IPS-15b (cell line): Measurements from ENCODE around the gene IPO11.
"Not testable (repeated sequence)": the region's sequence is repeated elsewhere in the genome, so short reads cannot be mapped to it uniquely, and the experiment has no call there.

ENCODE experiments used
- H3K27me3 ChIP-seq: one replicate; pipeline ENCODE4 v1.6.1; 2013; ENCODE audit warnings: low read length; ENCODE audit not compliant: control insufficient read depth, insufficient read depth
- H3K36me3 ChIP-seq: one replicate; pipeline ENCODE4 v1.6.1; 2013; ENCODE audit warnings: low read length; ENCODE audit not compliant: control insufficient read depth, insufficient read depth
- H3K4me1 ChIP-seq: one replicate; pipeline ENCODE4 v1.6.1; 2013; ENCODE audit warnings: mild to moderate bottlenecking, low read length; ENCODE audit not compliant: control insufficient read depth, insufficient read depth
- H3K4me3 ChIP-seq: one replicate; pipeline ENCODE4 v1.5.1; 2013; ENCODE audit warnings: low read depth, low read length
- H3K9ac ChIP-seq: one replicate; pipeline ENCODE4 v1.6.1; 2013; ENCODE audit warnings: low read depth, mild to moderate bottlenecking, low read length
- H3K9me3 ChIP-seq: one replicate; pipeline ENCODE4 v1.6.1; 2013; ENCODE audit warnings: mild to moderate bottlenecking, low read length; ENCODE audit not compliant: control insufficient read depth, insufficient read depth

The IPO11 gene

DNA sequence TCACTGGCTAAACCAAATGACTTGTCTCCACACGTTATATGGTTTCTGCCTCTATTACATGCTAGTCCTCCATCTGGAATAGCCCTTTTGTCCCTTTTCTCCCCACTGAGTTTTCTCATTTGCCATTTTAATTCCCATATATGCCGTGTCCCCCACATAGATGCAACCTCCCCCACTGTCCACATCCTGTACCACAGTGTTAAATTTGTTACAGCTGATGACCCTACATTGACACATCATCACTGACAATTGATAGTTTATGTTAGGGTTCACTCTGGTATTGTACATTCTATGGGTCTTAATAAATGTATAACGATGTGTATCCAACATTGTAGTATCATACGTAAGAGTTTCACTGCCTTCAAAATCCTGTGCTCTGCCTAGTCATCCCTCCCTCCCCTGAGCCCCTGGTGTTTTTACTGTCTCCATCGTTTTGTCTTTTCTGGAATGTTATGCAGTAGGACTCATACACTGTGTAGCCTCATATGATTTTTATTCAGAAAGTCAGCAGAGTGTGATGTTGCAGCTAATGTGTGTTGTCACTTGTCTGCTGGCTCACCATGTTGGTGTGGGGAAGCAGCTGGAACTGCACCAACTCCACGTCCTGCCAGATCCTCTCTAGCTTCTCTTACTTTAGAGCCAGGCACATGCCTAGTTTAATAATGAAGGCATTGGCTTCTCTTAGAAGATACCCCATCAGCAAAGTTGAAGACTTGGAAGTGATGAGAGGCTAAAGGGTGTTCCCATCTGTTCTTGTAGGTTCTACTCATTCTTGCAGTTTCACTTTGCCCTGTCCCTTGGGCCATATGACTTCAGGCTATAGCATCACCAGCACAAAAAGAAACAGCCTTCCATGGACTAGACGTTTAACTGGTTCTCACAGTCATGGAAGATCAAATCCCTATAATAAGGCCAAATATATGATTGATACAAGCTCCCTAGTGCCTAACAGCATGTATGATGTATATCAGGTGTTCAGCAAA lies 196.3 kb downstream of the IPO11 start:
- no peak overlapping the region for H3K4me3 ChIP-seq
- no peak overlapping the region for H3K9ac ChIP-seq
- no peaks in the 10 kb centered on the region for H3K9me3 ChIP-seq
- no peaks in the 10 kb centered on the region for H3K27me3 ChIP-seq
- peaks cover 2% of the 10 kb centered on the region for H3K4me1 ChIP-seq
- H3K36me3 ChIP-seq, result no peaks in the 10 kb centered on the region

DNA sequence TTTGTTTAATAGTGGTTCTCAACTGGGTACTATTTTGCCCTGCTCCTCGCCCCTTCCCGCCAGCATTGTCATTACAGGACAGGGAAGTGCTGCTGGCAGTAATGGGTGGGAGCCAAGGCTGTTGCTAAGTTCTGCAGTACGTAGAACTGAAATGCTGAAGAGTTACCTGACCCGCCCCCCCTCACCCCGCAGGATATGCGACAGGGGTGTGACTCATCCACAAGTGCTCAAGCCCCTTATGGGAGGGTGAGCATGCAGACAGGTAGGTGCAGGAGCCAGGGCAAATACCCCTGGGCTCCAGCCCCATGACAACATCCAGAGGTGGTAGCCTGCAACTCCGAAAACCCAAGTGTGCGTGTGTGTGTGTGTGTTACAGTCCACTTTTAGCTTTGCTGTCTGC lies 201.8 kb downstream of the IPO11 start:
- H3K9me3 ChIP-seq, result no peaks in the 10 kb centered on the region
- no peaks in the 10 kb centered on the region for H3K36me3 ChIP-seq
- H3K27me3 ChIP-seq, result no peaks in the 10 kb centered on the region
- H3K4me1 ChIP-seq, result peaks cover 2% of the 10 kb centered on the region
- H3K4me3 ChIP-seq, result no peak overlapping the region
- no peak overlapping the region for H3K9ac ChIP-seq

DNA sequence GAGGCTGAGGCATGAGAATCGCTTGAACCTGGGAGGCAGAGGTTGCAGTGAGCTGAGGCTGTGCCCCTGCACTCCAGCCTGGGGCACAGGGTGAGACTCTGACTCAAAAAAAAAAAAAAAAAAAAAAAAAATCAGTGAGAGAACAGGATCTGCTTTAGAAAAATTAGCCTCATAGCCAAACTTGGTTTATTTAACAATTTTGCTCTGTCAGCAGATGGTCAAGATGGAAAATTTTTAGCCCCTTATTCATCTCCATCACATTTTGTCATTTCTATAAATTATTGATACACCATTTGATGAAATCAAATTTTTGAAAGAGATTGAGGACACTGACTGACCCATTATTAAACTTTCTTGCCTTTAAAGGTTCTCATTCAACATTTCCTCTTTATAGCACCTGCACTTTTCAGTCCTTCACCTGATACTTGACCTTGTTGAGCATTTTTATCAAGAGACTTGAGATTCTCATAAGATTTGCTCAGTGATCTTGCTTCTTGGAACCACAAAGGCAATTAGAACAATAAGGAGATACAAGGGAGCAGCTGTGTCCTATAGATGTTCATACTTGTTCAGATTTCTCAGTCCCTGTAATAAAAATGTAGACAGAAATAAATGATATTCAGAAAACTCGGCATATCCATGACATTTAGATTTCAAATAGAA lies 204.2 kb downstream of the IPO11 start:
- H3K27me3 ChIP-seq, result no peaks in the 10 kb centered on the region
- H3K4me1 ChIP-seq, result peaks cover 10% of the 10 kb centered on the region
- H3K9ac ChIP-seq, result no peak overlapping the region
- no peaks in the 10 kb centered on the region for H3K36me3 ChIP-seq
- H3K4me3 ChIP-seq, result no peak overlapping the region
- no peaks in the 10 kb centered on the region for H3K9me3 ChIP-seq

DNA sequence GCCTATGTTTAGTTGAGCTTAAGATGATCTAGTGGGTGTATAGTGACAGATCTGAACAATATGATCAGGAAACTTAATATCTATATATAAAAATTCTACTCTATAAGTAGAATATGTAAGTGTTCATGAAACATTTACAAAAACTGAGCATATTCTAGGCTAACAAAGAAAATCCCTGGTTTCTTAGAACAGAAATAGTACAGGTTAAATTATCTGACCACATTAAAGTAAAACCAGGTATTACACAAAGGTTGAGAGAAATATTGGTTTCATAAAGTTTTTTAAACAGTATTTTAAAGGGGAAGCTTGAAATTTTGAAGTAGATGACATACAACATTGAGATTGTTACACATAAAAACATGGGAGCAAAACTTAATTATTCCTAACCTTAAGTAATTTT lies 205.4 kb downstream of the IPO11 start:
- Histone ChIP-seq H3K9me3 (no peaks in the 10 kb centered on the region), H3K27me3 (no peaks in the 10 kb centered on the region), H3K4me3 (no peak overlapping the region), H3K9ac (no peak overlapping the region), H3K4me1 (peaks cover 19% of the 10 kb centered on the region), H3K36me3 (no peaks in the 10 kb centered on the region)

- no peak overlapping the region for H3K4me3 ChIP-seq
Observed at GRCh38 chr5:62620761-62621160, 208.2 kb downstream of the IPO11 start.

GRCh38 chr5:62621280-62621679 lies 208.7 kb downstream of the IPO11 start:
- Histone ChIP-seq H3K9ac (no peak overlapping the region), H3K27me3 (no peaks in the 10 kb centered on the region), H3K4me3 (no peak overlapping the region), H3K36me3 (no peaks in the 10 kb centered on the region), H3K4me1 (peaks cover 19% of the 10 kb centered on the region), H3K9me3 (no peaks in the 10 kb centered on the region)

More at GRCh38 chr5:62620761-62621160, 208.2 kb downstream of the IPO11 start:
- no peaks in the 10 kb centered on the region for H3K9me3 ChIP-seq
- H3K4me1 ChIP-seq, result peaks cover 17% of the 10 kb centered on the region
- H3K9ac ChIP-seq, result no peak overlapping the region
- H3K36me3 ChIP-seq, result no peaks in the 10 kb centered on the region
- H3K27me3 ChIP-seq, result no peaks in the 10 kb centered on the region

- no peak overlapping the region for H3K9ac ChIP-seq
- no peak overlapping the region for H3K4me3 ChIP-seq
- no peaks in the 10 kb centered on the region for H3K9me3 ChIP-seq
- H3K36me3 ChIP-seq, result no peaks in the 10 kb centered on the region
- no peaks in the 10 kb centered on the region for H3K27me3 ChIP-seq
- H3K4me1 ChIP-seq, result peaks cover 28% of the 10 kb centered on the region
Observed at GRCh38 chr5:62623271-62623670, 210.7 kb downstream of the IPO11 start.

DNA sequence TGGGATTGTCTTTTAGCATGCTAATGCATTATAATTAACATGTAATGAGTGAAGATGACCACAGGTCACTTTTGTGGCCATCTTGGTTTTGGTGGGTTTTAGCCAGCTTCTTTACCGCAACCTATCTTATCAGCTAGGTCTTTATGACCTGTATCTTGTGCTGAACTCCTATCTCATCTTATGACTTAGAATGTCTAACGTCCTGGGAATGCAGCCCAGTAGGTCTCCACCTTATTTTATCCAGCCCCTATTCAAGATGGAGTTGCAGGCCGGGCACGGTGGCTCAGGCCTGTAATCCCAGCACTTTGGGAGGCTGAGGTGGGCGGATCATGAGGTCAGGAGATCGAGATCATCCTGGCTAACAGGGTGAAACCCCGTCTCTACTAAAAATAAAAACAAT lies 211.9 kb downstream of the IPO11 start:
- not testable (repeated sequence) for H3K4me3 ChIP-seq, H3K9me3 ChIP-seq, H3K9ac ChIP-seq, H3K36me3 ChIP-seq, H3K27me3 ChIP-seq
- H3K4me1 ChIP-seq, result peaks cover 28% of the 10 kb centered on the region

DNA sequence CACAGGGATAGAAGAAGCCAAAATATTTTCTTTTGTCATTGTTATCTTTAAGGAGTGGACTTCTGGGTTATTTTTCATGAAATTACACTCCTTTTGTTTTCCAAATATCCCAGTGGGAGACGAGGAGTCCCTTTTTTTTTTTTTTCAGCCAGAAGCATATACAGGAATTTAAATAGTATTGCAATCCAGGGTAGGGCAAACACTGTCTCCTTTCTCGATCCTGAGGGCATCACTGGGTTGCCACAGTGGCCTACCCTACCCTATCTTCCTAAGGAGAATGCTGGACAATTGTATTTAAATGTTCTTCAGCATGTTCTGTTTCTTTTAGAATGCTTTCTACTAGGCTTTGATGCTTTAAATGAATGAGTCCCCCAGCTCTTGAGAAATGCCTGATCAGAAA lies 214.0 kb downstream of the IPO11 start:
- Histone ChIP-seq H3K36me3 (no peaks in the 10 kb centered on the region), H3K27me3 (no peaks in the 10 kb centered on the region), H3K4me3 (no peak overlapping the region), H3K9me3 (no peaks in the 10 kb centered on the region), H3K4me1 (peaks cover 22% of the 10 kb centered on the region), H3K9ac (no peak overlapping the region)

DNA sequence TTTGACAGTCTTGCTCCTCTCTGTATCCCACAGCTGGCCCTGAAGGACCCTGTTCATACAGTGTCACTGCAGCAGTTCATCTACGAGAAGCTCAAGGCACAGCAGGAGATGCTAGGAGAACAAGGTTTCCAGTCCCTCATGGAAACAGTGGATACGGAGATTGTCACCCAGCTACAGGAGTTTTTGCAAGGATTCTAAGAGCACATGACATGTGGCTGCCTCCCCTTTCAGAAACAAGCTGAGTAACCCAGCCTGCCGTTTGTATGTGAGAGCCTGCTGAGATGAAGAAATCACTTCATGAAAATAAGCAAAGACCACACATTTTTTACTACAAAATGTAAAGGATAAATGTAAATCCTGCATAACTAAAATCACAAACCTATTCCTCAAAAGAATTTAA lies 214.6 kb downstream of the IPO11 start:
- Histone ChIP-seq H3K9ac (no peak overlapping the region), H3K4me1 (peaks cover 16% of the 10 kb centered on the region), H3K9me3 (no peaks in the 10 kb centered on the region), H3K4me3 (no peak overlapping the region), H3K27me3 (no peaks in the 10 kb centered on the region), H3K36me3 (no peaks in the 10 kb centered on the region)

DNA sequence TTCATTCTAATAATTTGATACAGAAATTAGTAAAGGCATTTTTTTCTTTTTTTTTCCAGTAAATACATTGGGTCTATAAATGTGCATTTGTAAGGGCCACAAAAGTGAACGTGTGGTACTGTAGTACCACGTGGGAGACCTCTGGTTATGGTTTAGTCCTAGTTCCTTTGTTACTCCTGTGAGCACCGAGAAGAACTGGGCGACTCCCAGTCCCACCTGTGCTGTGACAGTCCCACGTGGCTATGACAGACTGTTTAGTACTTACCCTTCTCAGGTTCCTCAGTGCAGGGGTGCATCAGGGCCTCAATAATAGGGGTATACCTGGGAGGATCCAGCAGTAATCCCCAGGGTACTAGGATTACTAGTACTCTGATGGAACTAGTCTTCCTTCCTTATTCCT lies 215.3 kb downstream of the IPO11 start:
- Histone ChIP-seq H3K9ac (no peak overlapping the region), H3K9me3 (no peaks in the 10 kb centered on the region), H3K27me3 (no peaks in the 10 kb centered on the region), H3K4me1 (peaks cover 12% of the 10 kb centered on the region), H3K4me3 (no peak overlapping the region), H3K36me3 (no peaks in the 10 kb centered on the region)
